ENCODE data around the gene OR8H2. TPM values are rescaled to one million over a fixed set of nuclear protein-coding genes. Genes with fewer than 3 reads are reported as not detected.

OR8H2 gene, protein sequence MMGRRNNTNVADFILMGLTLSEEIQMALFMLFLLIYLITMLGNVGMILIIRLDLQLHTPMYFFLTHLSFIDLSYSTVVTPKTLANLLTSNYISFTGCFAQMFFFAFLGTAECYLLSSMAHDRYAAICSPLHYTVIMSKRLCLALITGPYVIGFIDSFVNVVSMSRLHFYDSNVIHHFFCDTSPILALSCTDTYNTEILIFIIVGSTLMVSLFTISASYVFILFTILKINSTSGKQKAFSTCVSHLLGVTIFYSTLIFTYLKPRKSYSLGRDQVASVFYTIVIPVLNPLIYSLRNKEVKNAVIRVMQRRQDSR
- not detected for total RNA-seq

DNA sequence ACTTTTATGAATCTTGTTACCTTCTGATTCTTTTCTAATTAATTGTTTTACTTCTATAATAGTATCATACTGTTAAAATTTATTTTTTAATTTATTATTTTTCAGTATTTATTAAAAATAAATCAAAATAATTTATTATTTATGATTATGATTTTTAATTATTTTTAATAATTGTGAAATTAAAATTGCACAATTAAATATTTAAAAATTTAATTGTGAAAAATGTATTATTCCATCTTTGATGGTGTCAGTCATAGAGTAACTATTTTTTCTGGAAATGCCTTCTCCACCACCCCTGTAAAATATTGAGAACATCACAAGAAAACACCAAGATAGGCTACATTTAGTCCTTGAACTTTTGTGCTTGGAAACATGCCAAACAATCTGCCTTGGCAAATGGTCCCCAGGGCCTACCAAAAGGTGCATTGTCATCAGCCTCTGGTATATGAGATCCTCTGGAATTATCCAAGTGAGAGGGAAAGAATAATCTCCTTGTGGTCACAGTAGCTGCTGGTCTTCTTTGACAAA, at the start of gene OR8H2:
OR8H2 (plus strand) TSS at position 478 of the 528 bp plus-strand sequence. CDS start 1,356 bp downstream, outside the sequence.

DNA sequence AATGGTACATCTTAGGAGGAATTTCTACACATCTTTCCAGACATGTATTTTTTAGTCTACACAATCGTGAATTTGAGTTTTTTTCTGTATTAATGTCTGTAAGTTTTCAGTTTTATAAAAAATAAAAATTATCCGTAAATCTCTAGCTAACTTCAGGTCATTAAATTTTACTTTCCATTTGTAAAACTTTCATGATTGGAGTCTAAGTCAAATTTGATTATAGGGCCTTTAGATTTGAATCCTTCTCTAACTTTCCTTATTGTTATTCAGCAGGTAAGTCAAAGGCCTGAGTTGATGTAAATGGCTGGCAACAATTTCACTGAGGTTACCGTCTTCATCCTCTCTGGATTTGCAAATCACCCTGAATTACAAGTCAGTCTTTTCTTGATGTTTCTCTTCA, 10.5 kb upstream of the OR8H2 start, which contains the start of gene OR8I2:
OR8I2 (plus strand) TSS at position 301 of the 400 bp plus-strand sequence; CDS start at position 301, 0 bp downstream.

DNA sequence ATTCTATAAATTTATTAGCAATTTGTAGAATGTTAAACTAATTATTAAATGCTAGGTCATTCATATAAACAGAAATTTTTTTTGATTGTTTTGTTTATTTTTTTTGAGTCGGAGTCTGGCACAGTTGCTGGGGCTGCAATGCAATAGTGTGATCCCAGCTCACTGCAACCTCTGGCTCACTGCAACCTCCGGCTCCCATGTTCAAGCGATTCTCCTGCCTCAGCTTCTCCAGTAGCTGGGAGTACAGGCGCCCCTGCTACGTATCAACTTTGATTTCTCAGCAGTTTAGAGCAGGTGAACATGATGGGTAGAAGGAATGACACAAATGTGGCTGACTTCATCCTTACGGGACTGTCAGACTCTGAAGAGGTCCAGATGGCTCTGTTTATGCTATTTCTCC, 18.6 kb downstream of the OR8H2 start, which contains the start of gene OR8H3:
OR8H3 (plus strand) TSS at position 301 of the 400 bp plus-strand sequence; CDS start at position 301, 0 bp downstream.

DNA sequence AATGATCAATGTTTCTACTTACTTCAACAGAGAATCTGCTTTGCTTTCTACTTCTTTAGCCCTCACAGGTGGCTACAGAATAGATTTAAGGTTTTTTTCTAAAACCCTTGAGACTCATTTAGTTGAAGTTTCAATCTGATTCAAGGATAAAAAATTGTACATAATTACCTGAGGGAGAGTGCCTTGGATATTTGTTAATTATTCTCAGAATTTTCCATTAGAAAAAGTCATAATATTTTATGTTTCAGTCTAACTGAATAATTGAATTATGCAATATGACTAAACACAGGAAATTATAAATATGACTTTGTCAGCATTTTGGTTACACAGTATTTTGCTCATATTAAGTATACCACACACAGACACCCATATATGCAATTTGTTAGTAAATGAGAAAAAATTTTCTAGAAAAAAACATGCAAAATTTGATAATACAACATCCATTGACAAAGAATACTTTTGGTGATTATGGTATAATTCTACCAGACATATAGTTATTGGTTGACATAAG, 36.7 kb downstream of the OR8H2 start, which contains the start of gene OR8J3:
OR8J3 (minus strand) TSS at position 51 of the 511 bp plus-strand sequence. CDS start 2,483 bp downstream, outside the sequence.

Small RNAs within 50 kb of the gene (small RNA-seq; reads per million reads assigned to genes)
- not detected for gene OR8I4P (ENCODE audit: low replicate concordance)

Other genes with a start within 250 kb of the OR8H2 start
- gene TRIM51, start 220.4 kb upstream of the OR8H2 start, total RNA-seq = not detected
- gene OR5W2, start 189.1 kb upstream of the OR8H2 start, total RNA-seq = not detected
- gene OR5I1, start 167.3 kb upstream of the OR8H2 start, total RNA-seq = not detected
- gene OR10AG1, start 133.7 kb upstream of the OR8H2 start, total RNA-seq = not detected
- not detected for gene OR5F1, start 109.1 kb upstream of the OR8H2 start, total RNA-seq
- not detected for gene OR5AS1, start 76.0 kb upstream of the OR8H2 start, total RNA-seq
- gene OR8I2, start 10.4 kb upstream of the OR8H2 start, total RNA-seq = not detected
- gene OR8H3, start 18.7 kb downstream of the OR8H2 start, total RNA-seq = not detected
- gene OR8J3, start 36.5 kb downstream of the OR8H2 start, total RNA-seq = not detected
- not detected for gene OR8K5, start 56.6 kb downstream of the OR8H2 start, total RNA-seq
- gene OR5J2, start 72.9 kb downstream of the OR8H2 start, total RNA-seq = not detected
- not detected for gene OR5T2, start 130.6 kb downstream of the OR8H2 start, total RNA-seq
- gene OR5T3, start 148.6 kb downstream of the OR8H2 start, total RNA-seq = not detected
- gene OR5T1, start 170.5 kb downstream of the OR8H2 start, total RNA-seq = not detected
- not detected for gene OR8H1, start 188.6 kb downstream of the OR8H2 start, total RNA-seq
- not detected for gene OR8K3, start 211.5 kb downstream of the OR8H2 start, total RNA-seq
- not detected for gene OR8K1, start 242.4 kb downstream of the OR8H2 start, total RNA-seq